ENCODE data around the gene ZNHIT3.
"Not testable (repeated sequence)": the region's sequence is repeated elsewhere in the genome, so short reads cannot be mapped to it uniquely, and the experiment has no call there.

The ZNHIT3 gene

DNA sequence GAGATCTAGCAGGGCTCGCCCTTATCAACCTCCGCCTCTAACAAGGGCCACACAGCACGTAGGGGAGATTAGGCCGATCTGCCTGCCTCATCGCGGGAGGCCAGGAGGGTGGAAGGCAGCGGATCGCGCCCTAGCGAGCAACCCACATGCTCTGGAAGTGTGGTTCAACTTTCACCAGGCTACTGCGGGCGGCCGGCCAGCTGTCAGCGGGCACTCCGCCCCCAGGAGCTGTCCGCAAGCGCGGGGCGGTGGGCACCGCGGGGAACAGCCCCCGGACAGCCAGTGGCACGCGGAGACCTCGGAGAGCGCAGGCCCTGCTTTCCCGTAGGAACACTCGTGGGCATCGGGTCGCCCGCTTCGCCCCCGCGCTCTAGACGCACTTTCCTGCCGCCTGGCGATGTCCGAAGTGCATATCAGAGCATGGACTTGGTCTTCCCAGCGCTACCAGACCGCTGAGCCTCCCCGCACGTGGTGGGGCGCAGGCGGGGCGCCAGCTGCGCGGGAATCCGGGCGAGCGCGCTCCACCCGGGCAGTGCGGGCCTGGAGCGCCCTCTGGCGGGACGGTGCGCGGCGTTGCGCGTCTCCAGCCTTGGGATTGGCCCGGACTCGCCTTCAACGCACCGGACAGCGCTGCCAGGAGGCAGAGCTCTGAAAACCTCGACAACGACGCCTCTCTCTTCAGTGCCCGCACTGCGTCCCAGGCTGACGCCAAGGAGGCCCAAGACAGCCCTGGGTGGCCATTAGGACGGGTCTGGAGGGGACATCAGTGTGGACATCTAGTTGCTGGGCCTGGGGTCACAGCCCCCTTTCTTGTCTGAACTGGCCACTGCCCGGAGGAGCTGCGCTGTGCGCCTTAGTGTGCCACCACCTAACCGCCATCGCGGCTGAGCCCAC, 3.6 kb upstream of the ZNHIT3 start:
- Histone ChIP-seq H3K27me3 (ENCODE audit: insufficient read depth, low read depth, severe bottlenecking) (no peaks in the 10 kb centered on the region), H3K36me3 (no peaks in the 10 kb centered on the region), H3K9me3 (ENCODE audit: severe bottlenecking) (peaks cover 3% of the 10 kb centered on the region), H3K4me3 (ENCODE audit: low read depth, low read length) (no peak overlapping the region), H3K27ac (no peak overlapping the region)
- peak; percentile 82 for DNase-seq
- TF ChIP-seq, protein P1, sequence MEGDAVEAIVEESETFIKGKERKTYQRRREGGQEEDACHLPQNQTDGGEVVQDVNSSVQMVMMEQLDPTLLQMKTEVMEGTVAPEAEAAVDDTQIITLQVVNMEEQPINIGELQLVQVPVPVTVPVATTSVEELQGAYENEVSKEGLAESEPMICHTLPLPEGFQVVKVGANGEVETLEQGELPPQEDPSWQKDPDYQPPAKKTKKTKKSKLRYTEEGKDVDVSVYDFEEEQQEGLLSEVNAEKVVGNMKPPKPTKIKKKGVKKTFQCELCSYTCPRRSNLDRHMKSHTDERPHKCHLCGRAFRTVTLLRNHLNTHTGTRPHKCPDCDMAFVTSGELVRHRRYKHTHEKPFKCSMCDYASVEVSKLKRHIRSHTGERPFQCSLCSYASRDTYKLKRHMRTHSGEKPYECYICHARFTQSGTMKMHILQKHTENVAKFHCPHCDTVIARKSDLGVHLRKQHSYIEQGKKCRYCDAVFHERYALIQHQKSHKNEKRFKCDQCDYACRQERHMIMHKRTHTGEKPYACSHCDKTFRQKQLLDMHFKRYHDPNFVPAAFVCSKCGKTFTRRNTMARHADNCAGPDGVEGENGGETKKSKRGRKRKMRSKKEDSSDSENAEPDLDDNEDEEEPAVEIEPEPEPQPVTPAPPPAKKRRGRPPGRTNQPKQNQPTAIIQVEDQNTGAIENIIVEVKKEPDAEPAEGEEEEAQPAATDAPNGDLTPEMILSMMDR (IDR thresholded peaks at IDR 0.05; ENCODE audit: low read depth, low read length): peak; percentile 95

DNA sequence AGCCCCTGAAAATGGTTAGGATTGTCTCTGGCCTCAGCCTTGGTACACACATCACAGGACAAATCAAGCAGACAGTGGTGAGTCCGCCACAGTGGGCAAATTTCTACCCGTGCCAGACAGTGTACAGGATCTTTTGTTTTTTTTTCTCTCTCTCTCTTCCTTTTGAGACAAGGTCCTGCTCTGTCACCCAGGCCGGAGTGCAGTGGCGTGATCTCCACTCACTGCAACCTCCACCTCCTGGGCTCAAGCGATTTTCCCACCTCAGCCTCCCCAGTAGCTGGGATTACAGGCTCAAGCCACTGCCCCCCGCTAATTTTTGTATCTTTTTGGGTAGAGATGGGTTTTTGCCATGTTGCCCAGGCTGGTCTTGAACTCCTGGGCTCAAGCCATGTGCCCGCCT, 2.5 kb upstream of the ZNHIT3 start:
- not testable (repeated sequence) for H3K27me3 ChIP-seq (ENCODE audit: insufficient read depth, low read depth, severe bottlenecking); H3K27ac ChIP-seq; H3K9me3 ChIP-seq (ENCODE audit: severe bottlenecking)

DNA sequence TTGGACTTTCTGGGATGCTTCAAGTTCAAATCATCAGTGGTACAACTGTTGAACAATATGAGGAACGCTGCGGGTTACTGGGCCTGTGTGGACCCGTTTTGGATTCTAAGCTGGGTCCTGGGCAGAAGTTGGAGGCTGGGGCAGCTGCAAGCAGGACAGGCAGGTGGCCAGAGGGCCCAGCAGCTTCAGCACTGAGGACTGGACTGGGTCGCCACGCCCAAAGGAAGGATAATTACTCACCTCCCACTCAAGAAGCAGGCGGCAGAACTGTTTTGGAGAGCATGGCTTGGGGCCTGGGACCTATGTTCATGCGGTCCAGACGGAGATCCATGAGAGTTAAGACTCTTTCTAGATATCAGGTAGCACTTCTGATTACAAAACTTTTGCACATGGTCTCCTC, 1.5 kb upstream of the ZNHIT3 start:
- no peak overlapping the region for H3K4me3 ChIP-seq (ENCODE audit: low read depth, low read length)
- H3K9me3 ChIP-seq (ENCODE audit: severe bottlenecking): peaks cover 3% of the 10 kb centered on the region
- no peak for DNase-seq
- peaks cover 10% of the 10 kb centered on the region for H3K36me3 ChIP-seq
- TF ChIP-seq, protein P1 (IDR thresholded peaks at IDR 0.05; ENCODE audit: low read depth, low read length): no peak
- no peak overlapping the region for H3K27ac ChIP-seq
- no peaks in the 10 kb centered on the region for H3K27me3 ChIP-seq (ENCODE audit: insufficient read depth, low read depth, severe bottlenecking)

More for the DNA sequence above, 2.5 kb upstream of the ZNHIT3 start:
- DNase-seq; H3K4me3 ChIP-seq (ENCODE audit: low read depth, low read length): not testable (repeated sequence)
- peaks cover 10% of the 10 kb centered on the region for H3K36me3 ChIP-seq

DNA sequence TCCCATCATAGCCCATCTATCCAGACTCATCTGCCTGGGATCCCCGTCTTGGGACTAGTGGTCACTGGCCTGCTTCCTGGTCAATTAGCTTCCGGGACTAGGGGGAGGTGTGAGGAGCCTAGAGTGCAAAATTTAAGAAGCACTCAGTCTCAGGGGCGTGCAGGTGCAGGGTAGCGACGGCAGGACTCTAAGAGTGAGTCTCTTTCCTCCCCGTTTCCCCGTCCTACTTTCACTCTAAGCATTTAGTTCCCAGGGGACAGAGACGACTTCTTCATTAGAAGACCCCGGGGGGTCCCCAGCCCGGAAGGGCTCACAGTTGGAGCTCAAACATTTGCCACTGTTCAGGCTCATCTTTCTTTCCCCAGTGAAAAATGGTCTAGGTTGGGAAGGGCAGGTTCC, 677 bp upstream of the ZNHIT3 start:
- Histone ChIP-seq H3K9me3 (ENCODE audit: severe bottlenecking) (peaks cover 3% of the 10 kb centered on the region), H3K4me3 (ENCODE audit: low read depth, low read length) (peak overlapping the region; percentile 91), H3K36me3 (peaks cover 12% of the 10 kb centered on the region), H3K27ac (peak overlapping the region; percentile 75), H3K27me3 (ENCODE audit: insufficient read depth, low read depth, severe bottlenecking) (no peaks in the 10 kb centered on the region)
- DNase-seq: no peak
- TF ChIP-seq, protein P1 (IDR thresholded peaks at IDR 0.05; ENCODE audit: low read depth, low read length): no peak

DNA sequence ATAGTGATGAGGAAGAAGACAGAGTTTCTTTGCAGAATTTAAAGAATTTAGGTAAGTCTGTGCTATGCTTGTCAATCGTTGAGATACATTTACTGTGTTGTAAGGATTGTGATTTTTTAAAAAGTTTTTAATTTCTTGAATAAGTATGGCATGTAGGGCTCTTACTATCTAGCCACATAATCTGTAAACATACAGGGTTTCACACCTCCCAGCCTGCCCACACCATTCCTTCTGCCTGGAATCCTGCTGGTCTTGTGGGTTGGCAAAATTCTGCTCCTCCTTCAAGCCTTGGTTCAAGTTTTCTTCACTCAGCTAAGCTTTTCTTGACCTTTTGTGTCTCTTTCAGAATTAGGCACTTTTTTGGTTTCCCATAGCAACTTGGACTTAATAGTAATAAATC, 7.5 kb downstream of the ZNHIT3 start:
- Histone ChIP-seq H3K27ac (no peak overlapping the region), H3K27me3 (ENCODE audit: insufficient read depth, low read depth, severe bottlenecking) (no peaks in the 10 kb centered on the region), H3K9me3 (ENCODE audit: severe bottlenecking) (no peaks in the 10 kb centered on the region), H3K4me3 (ENCODE audit: low read depth, low read length) (no peak overlapping the region), H3K36me3 (peaks cover 80% of the 10 kb centered on the region)
- no peak for DNase-seq
- TF ChIP-seq, protein P1 (IDR thresholded peaks at IDR 0.05; ENCODE audit: low read depth, low read length): no peak

DNA sequence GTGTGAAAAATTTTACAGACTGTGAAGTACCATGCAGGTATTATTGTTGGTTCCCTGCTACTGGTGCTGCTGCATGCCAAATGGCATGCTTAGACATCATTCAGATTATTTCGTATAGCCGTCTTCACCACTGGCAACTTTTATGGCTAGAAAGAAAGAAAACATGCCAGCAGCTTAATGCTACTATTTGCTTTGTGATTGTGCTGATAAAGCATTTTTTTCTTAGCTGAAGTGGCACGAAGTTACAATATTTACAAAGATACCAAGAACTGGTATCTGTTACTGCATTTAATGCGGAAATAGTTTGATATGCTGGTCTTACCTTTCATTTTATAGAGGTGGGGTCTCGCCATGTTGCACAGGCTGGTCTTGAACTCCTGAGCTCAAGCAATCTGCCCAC, 8.2 kb downstream of the ZNHIT3 start:
- Histone ChIP-seq H3K27me3 (ENCODE audit: insufficient read depth, low read depth, severe bottlenecking) (no peaks in the 10 kb centered on the region), H3K4me3 (ENCODE audit: low read depth, low read length) (no peak overlapping the region), H3K9me3 (ENCODE audit: severe bottlenecking) (no peaks in the 10 kb centered on the region), H3K27ac (peak overlapping the region; percentile 78), H3K36me3 (peaks cover 83% of the 10 kb centered on the region)
- TF ChIP-seq, protein P1 (IDR thresholded peaks at IDR 0.05; ENCODE audit: low read depth, low read length): no peak
- DNase-seq: no peak
